ENCODE measurements around the gene DNAJB13.

The DNAJB13 gene

DNA sequence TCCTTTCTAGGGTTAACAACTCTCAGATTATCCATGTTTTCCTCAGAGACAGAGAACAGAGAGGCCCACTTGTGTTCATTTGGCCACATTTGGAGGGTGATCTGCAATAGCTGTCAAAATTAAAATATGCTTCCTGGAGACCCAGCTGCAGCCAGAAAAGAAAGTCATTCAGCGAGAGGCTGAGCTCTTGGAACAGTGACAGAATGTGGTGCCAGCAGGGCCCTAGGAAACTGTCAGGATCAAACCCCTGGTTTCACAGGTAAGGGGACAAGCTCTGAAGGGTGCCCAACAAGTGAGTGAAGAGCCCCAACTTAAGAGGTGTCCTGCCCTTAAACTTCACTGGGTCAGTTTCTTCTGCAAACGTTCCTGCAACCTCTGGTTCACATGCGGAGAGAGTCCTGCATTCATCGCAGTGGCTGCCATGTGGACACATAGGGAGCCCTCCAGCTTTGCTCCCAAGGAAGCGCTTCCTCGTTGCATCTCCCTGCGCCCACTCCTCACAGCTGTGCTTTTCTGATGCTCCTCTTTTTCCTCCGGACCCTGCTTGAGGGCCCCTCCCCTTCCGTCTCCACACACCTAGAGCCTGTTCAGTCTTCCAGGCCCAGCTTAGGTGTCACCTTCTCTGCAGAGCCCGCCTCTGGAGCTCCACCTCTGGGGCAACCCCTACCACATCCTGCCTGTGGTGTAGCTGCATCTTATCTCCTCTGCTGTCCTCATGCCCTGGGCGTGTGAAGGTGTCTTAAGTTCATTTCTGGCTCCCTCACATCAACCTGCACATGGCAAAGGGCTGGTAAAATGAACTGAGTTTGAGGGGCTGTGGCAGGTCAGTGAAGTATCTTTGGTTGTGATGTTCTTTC, 54.2 kb downstream of the DNAJB13 start:
- DNase-seq (ENCODE audit: low read depth), result no peak
- no peak overlapping the region for H3K9ac ChIP-seq (ENCODE audit: low read length)
- H3K4me3 ChIP-seq (ENCODE audit: low read length), result no peak overlapping the region
- H3K36me3 ChIP-seq (ENCODE audit: control insufficient read depth, insufficient read depth, low read length, severe bottlenecking), result no peaks in the 10 kb centered on the region
- peaks cover 22% of the 10 kb centered on the region for H3K4me1 ChIP-seq (ENCODE audit: control insufficient read depth, insufficient read depth, low read length)
- H3K27me3 ChIP-seq (replicated peaks; ENCODE audit: control insufficient read depth, insufficient read depth, low read length), result no peaks in the 10 kb centered on the region
- no peaks in the 10 kb centered on the region for H3K9me3 ChIP-seq (ENCODE audit: control insufficient read depth, low read length)

GRCh38 chr11:74005721-74006517, 55.1 kb downstream of the DNAJB13 start:
- Histone ChIP-seq H3K36me3 (ENCODE audit: control insufficient read depth, insufficient read depth, low read length, severe bottlenecking) (no peaks in the 10 kb centered on the region), H3K4me1 (ENCODE audit: control insufficient read depth, insufficient read depth, low read length) (peaks cover 22% of the 10 kb centered on the region), H3K9me3 (ENCODE audit: control insufficient read depth, low read length) (no peaks in the 10 kb centered on the region), H3K9ac (ENCODE audit: low read length) (no peak overlapping the region), H3K4me3 (ENCODE audit: low read length) (no peak overlapping the region), H3K27me3 (replicated peaks; ENCODE audit: control insufficient read depth, insufficient read depth, low read length) (no peaks in the 10 kb centered on the region)
- no peak for DNase-seq (ENCODE audit: low read depth)

- DNase-seq (ENCODE audit: low read depth), result no peak
Measured at GRCh38 chr11:74006743-74007304, 56.0 kb downstream of the DNAJB13 start.

GRCh38 chr11:74007691-74008372, 57.0 kb downstream of the DNAJB13 start:
- no peaks in the 10 kb centered on the region for H3K27me3 ChIP-seq (replicated peaks; ENCODE audit: control insufficient read depth, insufficient read depth, low read length)
- H3K4me1 ChIP-seq (ENCODE audit: control insufficient read depth, insufficient read depth, low read length), result peaks cover 31% of the 10 kb centered on the region
- H3K9ac ChIP-seq (ENCODE audit: low read length), result no peak overlapping the region
- no peaks in the 10 kb centered on the region for H3K9me3 ChIP-seq (ENCODE audit: control insufficient read depth, low read length)
- no peaks in the 10 kb centered on the region for H3K36me3 ChIP-seq (ENCODE audit: control insufficient read depth, insufficient read depth, low read length, severe bottlenecking)
- no peak for DNase-seq (ENCODE audit: low read depth)
- no peak overlapping the region for H3K4me3 ChIP-seq (ENCODE audit: low read length)

More at GRCh38 chr11:74006743-74007304, 56.0 kb downstream of the DNAJB13 start:
- Histone ChIP-seq H3K4me3 (ENCODE audit: low read length) (no peak overlapping the region), H3K4me1 (ENCODE audit: control insufficient read depth, insufficient read depth, low read length) (peaks cover 27% of the 10 kb centered on the region), H3K36me3 (ENCODE audit: control insufficient read depth, insufficient read depth, low read length, severe bottlenecking) (no peaks in the 10 kb centered on the region), H3K27me3 (replicated peaks; ENCODE audit: control insufficient read depth, insufficient read depth, low read length) (no peaks in the 10 kb centered on the region), H3K9me3 (ENCODE audit: control insufficient read depth, low read length) (no peaks in the 10 kb centered on the region), H3K9ac (ENCODE audit: low read length) (no peak overlapping the region)

GRCh38 chr11:74008373-74009229, 57.8 kb downstream of the DNAJB13 start, which contains the start of gene UCP3:
Gene UCP3 (minus strand): TSS chr11:74009085. CDS start chr11:74007042, 2,043 bp downstream.
- peaks cover 31% of the 10 kb centered on the region for H3K4me1 ChIP-seq (ENCODE audit: control insufficient read depth, insufficient read depth, low read length)
- H3K36me3 ChIP-seq (ENCODE audit: control insufficient read depth, insufficient read depth, low read length, severe bottlenecking), result no peaks in the 10 kb centered on the region
- DNase-seq (ENCODE audit: low read depth), result no peak
- no peak within 1 kb of the TSS for H3K4me3 ChIP-seq (ENCODE audit: low read length)
- no peak within 1 kb of the TSS for H3K9ac ChIP-seq (ENCODE audit: low read length)
- no peaks in the 10 kb centered on the region for H3K9me3 ChIP-seq (ENCODE audit: control insufficient read depth, low read length)
- H3K27me3 ChIP-seq (replicated peaks; ENCODE audit: control insufficient read depth, insufficient read depth, low read length), result no peaks in the 10 kb centered on the region

DNA sequence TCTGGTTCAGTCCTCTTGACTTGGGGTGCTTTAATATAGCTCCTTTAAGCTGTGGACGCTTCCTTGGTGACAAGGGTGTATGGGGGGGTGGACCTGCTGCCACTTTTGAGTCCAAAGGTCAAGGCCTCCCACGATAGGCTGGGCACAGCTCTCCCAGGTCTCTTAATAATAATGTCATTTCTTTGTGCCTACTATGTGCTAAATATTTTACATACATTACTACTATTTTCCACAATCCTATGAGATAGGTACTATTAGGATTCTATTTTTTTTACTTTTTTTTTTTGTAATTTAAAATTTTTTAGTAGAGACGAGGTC, 58.4 kb downstream of the DNAJB13 start:
- Histone ChIP-seq H3K9me3 (ENCODE audit: control insufficient read depth, low read length) (no peaks in the 10 kb centered on the region), H3K36me3 (ENCODE audit: control insufficient read depth, insufficient read depth, low read length, severe bottlenecking) (no peaks in the 10 kb centered on the region)
- no peak for DNase-seq (ENCODE audit: low read depth)

DNA sequence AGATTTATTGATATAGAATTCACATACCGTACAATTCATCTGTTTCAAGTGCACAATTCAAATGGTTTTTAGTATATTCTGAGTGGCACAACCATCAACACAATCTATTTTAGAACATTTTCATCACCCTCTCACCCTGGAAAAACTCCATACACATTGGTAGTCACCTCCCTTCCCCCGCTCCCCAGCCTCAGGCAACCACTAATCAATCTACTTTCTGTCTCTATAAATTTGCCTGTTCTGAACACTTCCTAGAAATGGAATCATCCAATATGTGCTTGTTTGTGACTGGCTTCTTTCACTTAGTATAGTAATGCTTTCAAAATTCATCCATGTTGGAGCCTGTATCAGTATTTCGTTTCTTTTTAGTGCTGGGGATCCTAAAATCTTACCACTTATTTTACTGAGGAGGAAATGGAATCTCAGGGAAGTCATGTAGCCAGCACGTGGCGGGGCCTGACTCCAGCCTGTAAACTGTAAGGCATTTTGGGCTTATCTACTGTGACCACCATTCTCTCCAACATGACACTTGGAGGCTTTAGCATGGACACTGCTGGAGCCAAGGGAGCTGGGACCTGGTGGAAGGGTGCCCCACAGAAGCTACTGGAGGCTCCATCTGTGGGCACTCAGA, 59.0 kb downstream of the DNAJB13 start:
- H3K9me3 ChIP-seq (ENCODE audit: control insufficient read depth, low read length), result no peaks in the 10 kb centered on the region
- peaks cover 20% of the 10 kb centered on the region for H3K4me1 ChIP-seq (ENCODE audit: control insufficient read depth, insufficient read depth, low read length)
- no peak overlapping the region for H3K4me3 ChIP-seq (ENCODE audit: low read length)
- no peak overlapping the region for H3K9ac ChIP-seq (ENCODE audit: low read length)
- no peak for DNase-seq (ENCODE audit: low read depth)
- no peaks in the 10 kb centered on the region for H3K36me3 ChIP-seq (ENCODE audit: control insufficient read depth, insufficient read depth, low read length, severe bottlenecking)
- H3K27me3 ChIP-seq (replicated peaks; ENCODE audit: control insufficient read depth, insufficient read depth, low read length), result no peaks in the 10 kb centered on the region

More for the DNA sequence above, 58.4 kb downstream of the DNAJB13 start:
- Histone ChIP-seq H3K4me1 (ENCODE audit: control insufficient read depth, insufficient read depth, low read length) (peaks cover 26% of the 10 kb centered on the region), H3K4me3 (ENCODE audit: low read length) (no peak overlapping the region), H3K9ac (ENCODE audit: low read length) (no peak overlapping the region), H3K27me3 (replicated peaks; ENCODE audit: control insufficient read depth, insufficient read depth, low read length) (no peaks in the 10 kb centered on the region)

GRCh38 chr11:74010306-74011300, 59.8 kb downstream of the DNAJB13 start:
- no peaks in the 10 kb centered on the region for H3K27me3 ChIP-seq (replicated peaks; ENCODE audit: control insufficient read depth, insufficient read depth, low read length)
- peaks cover 15% of the 10 kb centered on the region for H3K4me1 ChIP-seq (ENCODE audit: control insufficient read depth, insufficient read depth, low read length)
- H3K9ac ChIP-seq (ENCODE audit: low read length), result no peak overlapping the region
- H3K9me3 ChIP-seq (ENCODE audit: control insufficient read depth, low read length), result no peaks in the 10 kb centered on the region
- no peaks in the 10 kb centered on the region for H3K36me3 ChIP-seq (ENCODE audit: control insufficient read depth, insufficient read depth, low read length, severe bottlenecking)
- DNase-seq (ENCODE audit: low read depth), result no peak
- no peak overlapping the region for H3K4me3 ChIP-seq (ENCODE audit: low read length)

DNA sequence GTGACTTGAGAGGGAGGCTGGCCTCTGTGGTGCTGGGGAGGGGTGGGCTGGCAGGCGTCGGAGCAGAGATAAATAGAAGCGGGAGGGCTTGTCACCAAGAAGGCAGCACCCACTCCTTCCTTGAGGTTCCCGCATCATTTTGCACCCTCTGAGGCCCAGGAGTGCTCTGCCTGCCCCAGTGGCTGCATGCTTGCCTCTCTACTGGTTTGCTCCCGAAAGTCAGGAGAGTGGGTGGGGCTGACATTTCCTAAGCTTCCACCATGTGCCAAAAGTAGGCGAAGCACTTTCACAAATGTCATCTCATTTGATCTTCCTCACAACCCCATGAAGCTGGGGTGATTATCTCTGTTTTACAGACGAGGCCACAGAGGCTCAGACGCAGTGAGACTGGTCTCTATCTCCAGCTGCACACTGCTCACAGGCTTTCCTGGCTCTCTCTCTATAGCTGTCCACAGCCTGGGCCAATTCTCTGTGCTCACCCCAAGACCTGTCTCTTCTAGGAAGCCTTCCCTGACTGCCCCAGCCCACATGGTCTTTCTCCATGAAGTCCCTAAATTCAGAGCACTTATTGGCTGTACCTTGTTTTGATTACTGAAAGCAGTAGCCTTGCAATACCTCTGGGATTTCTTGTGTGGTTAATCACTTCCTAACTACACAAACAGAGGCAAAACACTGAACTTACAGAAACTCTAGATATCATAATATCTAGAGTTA, 60.7 kb downstream of the DNAJB13 start:
- Histone ChIP-seq H3K9ac (ENCODE audit: low read length) (no peak overlapping the region), H3K27me3 (replicated peaks; ENCODE audit: control insufficient read depth, insufficient read depth, low read length) (no peaks in the 10 kb centered on the region), H3K9me3 (ENCODE audit: control insufficient read depth, low read length) (no peaks in the 10 kb centered on the region), H3K4me1 (ENCODE audit: control insufficient read depth, insufficient read depth, low read length) (peaks cover 15% of the 10 kb centered on the region), H3K36me3 (ENCODE audit: control insufficient read depth, insufficient read depth, low read length, severe bottlenecking) (peaks cover 1% of the 10 kb centered on the region), H3K4me3 (ENCODE audit: low read length) (no peak overlapping the region)
- DNase-seq (ENCODE audit: low read depth), result peak; percentile 34

Measured in adipocyte (in vitro differentiated cells).